Measurements from ENCODE around the gene RNF135. TPM values are rescaled to one million over a fixed set of nuclear protein-coding genes. Genes with fewer than 3 reads are reported as not detected.
"Not testable (repeated sequence)": the region's sequence is repeated elsewhere in the genome, so short reads cannot be mapped to it uniquely, and the experiment has no call there.

Gene RNF135
- total and polyA plus RNA-seq, 2 of the 4 experiments (the other 2 are of a cell fraction), result 5.9 to 9.0 TPM

DNA sequence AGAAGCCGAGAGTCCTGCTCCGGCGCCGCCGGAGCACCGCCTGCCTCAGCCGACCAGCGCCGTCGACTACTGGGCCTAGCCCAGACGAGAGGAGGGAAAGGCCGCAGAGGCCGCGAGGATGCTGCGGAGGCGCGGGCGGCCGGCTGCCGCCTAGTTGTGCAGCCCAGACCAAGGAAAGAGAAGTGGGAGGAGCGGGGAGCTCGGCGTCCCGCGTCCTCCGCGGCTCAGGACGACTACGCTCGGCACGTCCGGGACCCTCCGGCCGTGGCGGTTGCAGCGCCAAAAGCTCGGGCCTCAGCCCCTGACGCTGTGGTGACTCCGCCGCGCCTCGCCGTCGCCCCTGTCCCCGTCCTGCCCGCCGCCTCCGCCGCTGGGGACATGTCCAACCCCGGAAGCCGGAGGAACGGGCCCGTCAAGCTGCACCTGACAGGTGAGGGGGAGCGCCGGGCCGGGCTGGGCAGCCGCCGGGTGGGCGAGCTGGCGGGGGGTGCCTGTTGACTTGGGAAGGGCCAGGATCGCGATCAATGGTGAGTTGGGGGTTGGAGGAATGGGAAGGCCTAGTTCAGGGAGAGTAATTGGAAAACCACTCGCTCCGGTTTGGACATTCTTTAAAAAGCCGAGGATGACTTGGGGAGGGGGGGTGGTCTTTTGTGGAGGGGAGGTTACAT is 37.7 kb downstream of the RNF135 start (continued):
- TF ChIP-seq CTCF (conservative IDR thresholded peaks at IDR 0.05; ENCODE audit: low read depth, low read length) (no peak), BHLHE40 (IDR thresholded peaks at IDR 0.05; ENCODE audit: low read depth, low read length) (no peak), NFE2L2 (IDR thresholded peaks at IDR 0.05; ENCODE audit: low read depth, low read length) (no peak), RFX5 (IDR thresholded peaks at IDR 0.05; ENCODE audit: low read depth, low read length) (no peak), MAZ (IDR thresholded peaks at IDR 0.05; ENCODE audit: borderline replicate concordance, low read depth, low read length) (no peak), SMC3 (IDR thresholded peaks at IDR 0.05; ENCODE audit: low read depth, low read length) (no peak), FOS (IDR thresholded peaks at IDR 0.05; ENCODE audit: low read depth, low read length) (no peak)

DNA sequence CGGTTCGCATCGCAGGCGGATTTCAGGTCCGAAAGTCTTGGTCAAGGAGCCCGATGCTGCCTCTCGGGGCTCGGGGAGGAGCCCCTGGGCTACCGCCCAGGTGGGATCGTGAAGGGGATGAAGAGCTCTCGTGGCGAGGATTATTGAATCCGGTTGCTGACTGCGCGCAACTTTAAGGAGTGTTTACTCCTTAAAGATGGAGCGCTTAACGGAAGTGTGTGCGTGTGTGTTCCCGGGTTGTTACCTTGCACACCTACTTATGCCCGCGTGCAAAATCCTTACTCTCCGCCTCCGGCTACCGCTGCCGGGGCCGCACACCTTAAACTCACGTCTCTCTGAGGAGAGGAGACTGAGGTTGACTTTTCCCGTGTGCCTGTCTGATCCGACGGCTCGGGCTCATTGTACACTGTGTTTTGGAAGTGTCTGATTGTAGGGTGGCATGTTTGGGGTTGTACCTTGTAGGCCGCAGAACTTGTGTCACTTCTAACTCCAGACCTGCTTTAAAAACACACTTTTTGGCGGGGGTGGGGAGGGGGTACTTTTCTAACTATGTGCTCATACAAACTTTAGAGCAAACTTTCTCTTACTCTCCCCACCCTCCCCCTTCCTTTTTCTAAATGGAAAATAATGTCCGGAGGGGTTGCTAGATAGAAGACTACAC is 38.3 kb downstream of the RNF135 start:
- peaks cover 0 to 12% of the 10 kb centered on the region in 2 experiments; a peak in 2 of 4 replicates for H3K79me1 ChIP-seq (ENCODE audit: low read depth in 1 of 2, low read length in 2 of 2)
- H3K9ac ChIP-seq (ENCODE audit: low read depth, low read length); H2BK15ac ChIP-seq (ENCODE audit: low read depth, low read length); H3K36me3 ChIP-seq (ENCODE audit: control insufficient read depth, insufficient read depth, low read length); H3K27me3 ChIP-seq (ENCODE audit: control insufficient read depth, insufficient read depth, low read length); H2BK5ac ChIP-seq (ENCODE audit: low read depth, low read length, poor library complexity, severe bottlenecking); H3K14ac ChIP-seq (replicated peaks; ENCODE audit: low read depth, low read length); H3K27ac ChIP-seq (ENCODE audit: insufficient read depth, low read length); CTCF ChIA-PET; H3K4ac ChIP-seq (ENCODE audit: low read depth, low read length); H3K9me3 ChIP-seq (ENCODE audit: control insufficient read depth, insufficient read depth, low read length); DNase-seq; H3K9me1 ChIP-seq (ENCODE audit: insufficient read depth, low read length); H4K20me1 ChIP-seq (ENCODE audit: insufficient read depth, low read length); BruUV-seq (replicated peaks); H2BK20ac ChIP-seq (ENCODE audit: low read depth, low read length); POLR2A ChIA-PET (ENCODE audit: unreplicated experiment); H4K91ac ChIP-seq (ENCODE audit: insufficient read depth, low read depth, low read length); dilution Hi-C loops (cut with HindIII; ENCODE audit: low sequenced_read_pairs, unreplicated experiment); in situ Hi-C loops (cut with MboI; ENCODE audit: low sequenced_read_pairs); H3K56ac ChIP-seq (ENCODE audit: extremely low read depth, insufficient read depth, low read length); H3K4me1 ChIP-seq (ENCODE audit: control insufficient read depth, insufficient read depth, low read length); H2AK5ac ChIP-seq (ENCODE audit: low read depth, low read length); ATAC-seq (ENCODE audit: low read depth); H3K23ac ChIP-seq (ENCODE audit: low read depth, low read length): not testable (repeated sequence)
- WGBS, 2 experiments (ENCODE audit: extremely low coverage in 2 of 2, insufficient read length in 1 of 2), result 43% methylated on average over 8 of the region's 34 CpGs; no CpG with 5 or more reads in 1 of the 2 experiments
- H4K8ac ChIP-seq (ENCODE audit: low read depth in 2 of 2, low read length in 2 of 2), result peak overlapping the region in 1 of 2 experiments; percentile 2; a peak in 2 of 4 replicates
- H2BK120ac ChIP-seq (ENCODE audit: low read depth, low read length), result peak overlapping the region; percentile 56; the same call in 1 of the 2 replicates
- H4K5ac ChIP-seq (ENCODE audit: low read depth, low read length), result peak overlapping the region; percentile 76
- peak overlapping the region; percentile 33 for H2AK9ac ChIP-seq (replicated peaks; ENCODE audit: low read depth, low read length, poor library complexity)
- peak overlapping the region; percentile 18; the same call in 1 of the 2 replicates for H3K18ac ChIP-seq (ENCODE audit: low read depth, low read length)
- H3K4me2 ChIP-seq (ENCODE audit: low read depth, low read length), result peak overlapping the region; percentile 44
- H2AFZ ChIP-seq (replicated peaks; ENCODE audit: low read length, poor library complexity), result peak overlapping the region; percentile 93
- intact Hi-C loops (cut with micrococcal nuclease), result loop anchor here (2.0 kb wide), 1 partner anchor 102 kb away; the partner anchor contains the start of gene TEFM
- H3K4me3 ChIP-seq (ENCODE audit: insufficient read depth, low read depth, low read length), result peak overlapping the region; percentile 47

All from IMR-90 (cell line).